Fibroblast of lung (primary cell): ENCODE data around the gene PIGH. TPM values are rescaled to one million over a fixed set of nuclear protein-coding genes. Genes with fewer than 3 reads are reported as not detected.

Source experiments
- DNase-seq, 2 donors: peaks; one replicate each; pipeline versions ENCODE4 v3.0.0 to v3.0.0-alpha.2; 2010; ENCODE audit warnings: low read depth in 2 of 2
- H2AFZ ChIP-seq: 2 replicates; pipeline ENCODE4 v1.5.1; 2012; ENCODE audit warnings: low read length, control low read depth, inconsistent platforms
- H3K27ac ChIP-seq: 2 replicates; pipeline ENCODE4 v1.5.1; 2011; ENCODE audit warnings: low read length, control low read depth; ENCODE audit not compliant: insufficient read depth
- H3K27me3 ChIP-seq: 2 replicates; pipeline ENCODE4 v1.5.1; 2011; ENCODE audit warnings: mild to moderate bottlenecking, low read length; ENCODE audit not compliant: control insufficient read depth, insufficient read depth
- H3K36me3 ChIP-seq: 2 replicates; pipeline ENCODE4 v1.5.1; 2011; ENCODE audit warnings: low read length; ENCODE audit not compliant: control insufficient read depth, insufficient read depth
- H3K4me1 ChIP-seq: 2 replicates; pipeline ENCODE4 v1.5.1; 2011; ENCODE audit warnings: low read length; ENCODE audit not compliant: control insufficient read depth, insufficient read depth; ENCODE audit errors: extremely low read depth
- H3K4me2 ChIP-seq: 2 replicates; pipeline ENCODE4 v1.5.1; 2011; ENCODE audit warnings: low read length, control low read depth; ENCODE audit not compliant: insufficient read depth; ENCODE audit errors: extremely low read depth
- H3K4me3 ChIP-seq, 4 experiments: fragments of 200-600 bp in 1 of 4; sonication (generic) in 1 of 4; replicated peaks in 1 of 4; 2 replicates each; pipeline ENCODE4 v1.5.1; 2011 to 2016; ENCODE audit warnings: low read length in 4 of 4, low read depth in 3 of 4, mild to moderate bottlenecking in 3 of 4, control low read depth in 2 of 4, inconsistent platforms in 1 of 4, mixed read lengths in 1 of 4; ENCODE audit not compliant: insufficient read depth in 1 of 4; ENCODE audit errors: control extremely low read depth in 1 of 4
- H3K79me2 ChIP-seq: 2 replicates; pipeline ENCODE4 v1.5.1; 2012; ENCODE audit warnings: mild to moderate bottlenecking, low read length, inconsistent platforms; ENCODE audit not compliant: control insufficient read depth, insufficient read depth
- H3K9ac ChIP-seq: 2 replicates; pipeline ENCODE4 v1.5.1; 2011; ENCODE audit warnings: mild to moderate bottlenecking, low read length, control low read depth; ENCODE audit not compliant: insufficient read depth
- H3K9me3 ChIP-seq: 2 replicates; pipeline ENCODE4 v1.5.1; 2012; ENCODE audit warnings: low read depth, low read length; ENCODE audit not compliant: control insufficient read depth, insufficient read depth
- H4K20me1 ChIP-seq: 2 replicates; pipeline ENCODE4 v1.5.1; 2011; ENCODE audit warnings: low read length; ENCODE audit not compliant: control insufficient read depth, insufficient read depth; ENCODE audit errors: extremely low read depth
- CTCF ChIP-seq, 2 donors: IDR thresholded peaks in 1 of 2; conservative IDR thresholded peaks in 1 of 2; 1 replicate in 1 of 2; 2 replicates in 1 of 2; pipeline ENCODE4 v1.5.1; 2011 to 2012; ENCODE audit warnings: low read length in 2 of 2, control low read depth in 1 of 2, inconsistent platforms in 1 of 2, low read depth in 1 of 2, mild to moderate bottlenecking in 1 of 2
- EZH2 ChIP-seq: IDR thresholded peaks from 2 replicates; pipeline ENCODE4 v1.5.1; 2012; ENCODE audit warnings: low read length, control low read depth, mild to moderate bottlenecking; ENCODE audit errors: missing control alignments
- polyA plus RNA-seq, 2 donors: library from polyadenylated mRNA; depleted of rRNA in 1 of 2; stranded (reverse) in 1 of 2; unstranded in 1 of 2; fragments of >200 nt; gene quantifications; 2 replicates each; pipeline ENCODE4 v1.2.1, GENCODE V29; 2011 to 2012; ENCODE audit warnings: missing spikeins in 1 of 2
- total RNA-seq: library from RNA; depleted of rRNA; stranded (reverse); fragments of >200 nt; gene quantifications from 2 replicates; pipeline ENCODE4 v1.2.1, GENCODE V29; 2014

PIGH gene
- total and polyA plus RNA-seq, 2 donors (not counting 1 experiment from before 2014, with no cell fraction given) = 12.7 to 15.6 TPM

DNA sequence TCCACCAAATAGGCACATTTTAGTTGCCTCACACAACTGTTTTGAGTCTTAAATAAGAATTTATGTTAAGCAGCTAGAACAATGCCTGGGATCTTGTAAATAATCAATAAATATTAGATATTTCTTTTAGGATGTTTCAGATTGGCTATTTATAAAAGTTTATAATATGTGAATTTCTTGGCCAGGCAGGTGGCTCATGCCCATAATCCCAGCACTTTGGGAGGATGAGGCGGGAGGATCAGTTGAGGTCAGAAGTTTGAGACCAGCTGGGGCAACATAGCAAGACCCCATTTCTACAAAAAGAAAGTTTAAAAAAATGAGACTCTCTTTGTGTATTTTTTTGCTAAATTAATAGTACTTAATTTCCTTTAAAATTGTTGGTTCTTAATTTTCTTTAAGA lies 41.4 kb upstream of the PIGH start:
- H3K4me3 ChIP-seq = no peak overlapping the region
- no peaks in the 10 kb centered on the region for H3K36me3 ChIP-seq
- no peak overlapping the region for H3K27ac ChIP-seq
- no peaks in the 10 kb centered on the region for H4K20me1 ChIP-seq
- no peak overlapping the region for H2AFZ ChIP-seq
- no peaks in the 10 kb centered on the region for H3K27me3 ChIP-seq
- H3K9me3 ChIP-seq = no peaks in the 10 kb centered on the region
- no peaks in the 10 kb centered on the region for H3K79me2 ChIP-seq
- H3K4me1 ChIP-seq = no peaks in the 10 kb centered on the region
- no peak for TF ChIP-seq EZH2
- no peak for TF ChIP-seq CTCF (conservative IDR thresholded peaks at IDR 0.05 in 1 of 2, IDR thresholded peaks at IDR 0.05 in 1 of 2; ENCODE audit: low read depth in 1 of 2, low read length in 2 of 2)
- DNase-seq = no peak
- no peak overlapping the region for H3K4me2 ChIP-seq
- H3K9ac ChIP-seq = no peak overlapping the region

- TF ChIP-seq CTCF (conservative IDR thresholded peaks at IDR 0.05 in 1 of 2, IDR thresholded peaks at IDR 0.05 in 1 of 2; ENCODE audit: low read depth in 1 of 2, low read length in 2 of 2) (no peak), EZH2 (no peak)
- H3K9me3 ChIP-seq = no peaks in the 10 kb centered on the region
- H2AFZ ChIP-seq = no peak overlapping the region
- no peaks in the 10 kb centered on the region for H4K20me1 ChIP-seq
- H3K27me3 ChIP-seq = no peaks in the 10 kb centered on the region
- no peaks in the 10 kb centered on the region for H3K79me2 ChIP-seq
- DNase-seq = no peak
- H3K4me1 ChIP-seq = no peaks in the 10 kb centered on the region
- no peak overlapping the region for H3K4me2 ChIP-seq
- no peak overlapping the region for H3K9ac ChIP-seq
- no peak overlapping the region for H3K4me3 ChIP-seq
- H3K27ac ChIP-seq = no peak overlapping the region
- H3K36me3 ChIP-seq = no peaks in the 10 kb centered on the region
These were observed 38.6 kb upstream of the PIGH start for GRCh38 chr14:67638642-67639041.

GRCh38 chr14:67636361-67636919 lies 36.4 kb upstream of the PIGH start:
- Histone ChIP-seq H3K9me3 (no peaks in the 10 kb centered on the region), H3K4me3 (no peak overlapping the region), H3K4me1 (no peaks in the 10 kb centered on the region), H3K27me3 (no peaks in the 10 kb centered on the region), H2AFZ (no peak overlapping the region), H3K27ac (no peak overlapping the region), H3K79me2 (no peaks in the 10 kb centered on the region), H4K20me1 (no peaks in the 10 kb centered on the region), H3K36me3 (no peaks in the 10 kb centered on the region), H3K4me2 (no peak overlapping the region), H3K9ac (no peak overlapping the region)
- TF ChIP-seq EZH2 (no peak), CTCF (conservative IDR thresholded peaks at IDR 0.05 in 1 of 2, IDR thresholded peaks at IDR 0.05 in 1 of 2; ENCODE audit: low read depth in 1 of 2, low read length in 2 of 2) (no peak)
- peak in 1 of 2 donors; percentile 27 for DNase-seq
